ENCODE data around the gene HINT3.
"Not testable (repeated sequence)": the region's sequence is repeated elsewhere in the genome, so short reads cannot be mapped to it uniquely, and the experiment has no call there.

The HINT3 gene

DNA sequence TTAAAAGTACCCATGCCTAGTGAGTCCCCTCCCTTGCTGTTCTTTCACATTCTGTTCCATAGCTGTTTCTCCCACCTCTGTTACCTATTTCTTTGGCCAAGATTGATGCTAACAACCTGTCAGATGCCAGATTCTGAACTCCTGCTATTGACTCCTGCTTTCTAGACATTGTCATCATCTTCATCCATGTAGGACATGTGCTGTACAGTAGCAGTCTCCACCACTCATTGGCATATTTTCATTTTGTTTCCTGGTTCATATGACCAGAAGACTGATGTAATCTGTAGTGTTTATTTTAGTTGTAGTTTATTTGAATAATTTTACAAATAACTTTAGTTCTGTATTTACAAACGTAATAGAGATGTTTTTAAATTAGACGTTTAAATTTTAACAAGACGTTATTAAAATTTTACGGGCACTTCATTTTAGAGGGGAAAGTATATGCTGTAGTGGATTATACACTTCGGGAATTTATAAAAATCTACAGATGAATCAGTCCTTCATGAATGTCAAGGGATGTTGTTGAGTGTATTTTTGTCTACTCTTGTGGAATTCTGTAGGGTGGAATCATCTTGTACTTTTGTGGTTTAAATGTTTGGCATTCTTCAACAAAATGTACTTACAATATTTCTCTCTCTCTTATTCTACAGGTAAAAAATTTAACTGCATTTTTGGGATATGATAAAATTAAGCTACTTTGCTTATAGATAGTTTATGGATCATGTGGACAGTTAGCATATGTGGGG, 63.9 kb downstream of the HINT3 start:
- Histone ChIP-seq H3K9ac (ENCODE audit: low read depth, low read length) (no peak overlapping the region), H3K36me3 (ENCODE audit: control insufficient read depth, insufficient read depth, low read length) (peaks cover 3% of the 10 kb centered on the region), H3K4me3 (ENCODE audit: low read depth, low read length) (no peak overlapping the region), H3K4me1 (ENCODE audit: control insufficient read depth, insufficient read depth, low read length) (no peaks in the 10 kb centered on the region), H3K27me3 (ENCODE audit: control insufficient read depth, insufficient read depth, low read length) (no peaks in the 10 kb centered on the region), H3K9me3 (ENCODE audit: control insufficient read depth, insufficient read depth, low read length) (no peaks in the 10 kb centered on the region)

DNA sequence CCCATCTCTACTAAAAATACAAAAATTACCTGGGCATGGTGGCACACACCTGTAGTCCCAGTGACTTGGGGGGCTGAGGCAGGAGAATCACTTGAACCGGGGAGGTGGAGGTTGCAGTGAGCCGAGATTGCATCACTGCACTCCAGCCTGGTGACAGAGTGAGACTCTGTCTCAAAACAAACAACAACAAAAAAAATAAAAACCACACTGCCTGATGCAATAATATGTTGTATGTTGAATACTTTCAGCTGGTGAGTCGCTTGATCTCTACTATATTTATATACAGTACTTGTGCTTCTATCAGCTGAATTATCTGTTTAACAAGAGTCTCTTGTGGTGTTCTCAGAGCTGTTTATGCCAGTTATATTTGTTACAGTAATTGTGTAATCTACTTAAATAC, 66.9 kb downstream of the HINT3 start:
- not testable (repeated sequence) for H3K27me3 ChIP-seq (ENCODE audit: control insufficient read depth, insufficient read depth, low read length); H3K9ac ChIP-seq (ENCODE audit: low read depth, low read length); H3K4me1 ChIP-seq (ENCODE audit: control insufficient read depth, insufficient read depth, low read length); H3K4me3 ChIP-seq (ENCODE audit: low read depth, low read length); H3K9me3 ChIP-seq (ENCODE audit: control insufficient read depth, insufficient read depth, low read length); H3K36me3 ChIP-seq (ENCODE audit: control insufficient read depth, insufficient read depth, low read length)

DNA sequence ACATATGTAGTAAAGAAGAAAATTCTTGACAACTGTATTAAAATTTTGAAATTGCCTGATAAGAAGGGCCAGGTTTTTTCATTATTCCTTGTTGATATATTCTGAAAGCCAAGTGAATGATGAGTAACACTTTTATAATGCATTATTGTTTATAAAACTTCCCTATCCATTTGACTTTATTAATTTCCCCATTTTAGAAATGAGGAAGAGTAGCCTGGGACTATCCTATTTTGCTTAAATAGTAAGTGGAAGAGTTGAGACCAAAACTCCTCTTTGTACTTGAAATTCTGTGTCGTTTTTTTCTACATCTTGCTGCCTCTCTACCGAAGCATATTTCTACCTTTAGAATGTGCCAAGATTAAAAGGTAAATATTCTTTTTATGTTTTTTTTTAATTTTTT, 69.4 kb downstream of the HINT3 start:
- Histone ChIP-seq H3K36me3 (ENCODE audit: control insufficient read depth, insufficient read depth, low read length) (no peaks in the 10 kb centered on the region), H3K4me3 (ENCODE audit: low read depth, low read length) (no peak overlapping the region), H3K9me3 (ENCODE audit: control insufficient read depth, insufficient read depth, low read length) (no peaks in the 10 kb centered on the region), H3K9ac (ENCODE audit: low read depth, low read length) (no peak overlapping the region), H3K27me3 (ENCODE audit: control insufficient read depth, insufficient read depth, low read length) (no peaks in the 10 kb centered on the region), H3K4me1 (ENCODE audit: control insufficient read depth, insufficient read depth, low read length) (no peaks in the 10 kb centered on the region)

DNA sequence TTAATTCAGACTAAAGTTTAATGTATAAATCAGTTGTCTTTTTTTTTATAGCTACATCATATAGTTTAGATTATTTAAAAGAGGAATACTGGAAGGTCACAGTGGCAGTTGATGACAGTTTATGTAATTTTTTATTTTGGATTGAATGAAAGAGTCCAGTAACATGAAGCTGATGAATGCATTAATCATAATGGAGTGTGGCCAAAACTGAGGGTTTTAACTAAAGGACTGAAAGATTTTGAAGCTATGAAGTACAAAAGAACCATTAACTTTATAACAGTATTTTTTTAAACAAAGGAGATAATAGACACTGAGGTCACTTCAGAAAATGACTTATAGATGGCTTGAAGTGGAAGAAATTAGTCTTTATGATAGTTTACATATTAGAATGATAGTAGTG, 71.0 kb downstream of the HINT3 start:
- Histone ChIP-seq H3K4me3 (ENCODE audit: low read depth, low read length) (no peak overlapping the region), H3K4me1 (ENCODE audit: control insufficient read depth, insufficient read depth, low read length) (no peaks in the 10 kb centered on the region), H3K27me3 (ENCODE audit: control insufficient read depth, insufficient read depth, low read length) (no peaks in the 10 kb centered on the region), H3K9ac (ENCODE audit: low read depth, low read length) (no peak overlapping the region), H3K36me3 (ENCODE audit: control insufficient read depth, insufficient read depth, low read length) (no peaks in the 10 kb centered on the region), H3K9me3 (ENCODE audit: control insufficient read depth, insufficient read depth, low read length) (no peaks in the 10 kb centered on the region)
